Left kidney (tissue), 2 donors: ENCODE data around the gene SPATA24. TPM values are rescaled to one million over a fixed set of nuclear protein-coding genes. Genes with fewer than 3 reads are reported as not detected.
A peak's percentile ranks its signal among the peaks of the same experiment; 100 is the strongest.
"Not testable (repeated sequence)": the region's sequence is repeated elsewhere in the genome, so short reads cannot be mapped to it uniquely, and the experiment has no call there.

ENCODE experiments used
- DNase-seq: peaks from one replicate; pipeline ENCODE4 v3.0.0-alpha.2; 2013
- polyA plus RNA-seq: library from polyadenylated mRNA; unstranded; fragments of 120-200 nt; gene quantifications from one replicate; pipeline ENCODE4 v1.2.1, GENCODE V29; 2013; ENCODE audit not compliant: insufficient read length

The SPATA24 gene
- polyA plus RNA-seq, 1 donor, result 12.7 TPM

DNA sequence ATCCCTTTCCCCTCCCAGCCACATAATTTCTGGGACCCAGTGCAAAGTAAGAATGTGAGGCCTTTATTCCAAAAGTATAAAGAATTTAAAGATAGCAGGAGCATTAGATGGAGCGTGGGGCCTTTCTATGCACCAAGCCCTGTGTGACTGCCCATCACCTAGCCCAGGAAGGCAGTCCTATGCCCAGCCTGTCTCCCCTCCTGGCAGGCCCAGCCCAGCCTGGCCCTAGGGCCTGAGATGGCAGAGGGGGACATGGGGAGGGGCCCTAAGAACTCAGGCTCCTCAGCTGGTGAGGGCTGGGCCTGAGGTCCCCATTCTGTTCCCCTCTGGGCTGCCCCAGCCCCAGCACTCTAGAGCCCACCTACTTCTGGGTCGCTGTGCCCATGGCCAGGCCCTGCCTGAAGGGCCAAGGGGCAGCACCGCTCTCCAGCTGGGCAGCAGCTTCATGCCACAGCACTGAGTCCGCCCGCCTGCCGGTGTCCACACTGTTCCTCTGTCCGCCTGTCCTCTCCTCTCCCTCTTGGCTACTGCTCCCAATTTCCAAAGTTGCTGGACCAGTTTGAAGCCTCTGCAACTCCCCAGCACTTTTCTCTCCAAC is 19.8 kb downstream of the SPATA24 start:
- DNase-seq, result no peak

DNA sequence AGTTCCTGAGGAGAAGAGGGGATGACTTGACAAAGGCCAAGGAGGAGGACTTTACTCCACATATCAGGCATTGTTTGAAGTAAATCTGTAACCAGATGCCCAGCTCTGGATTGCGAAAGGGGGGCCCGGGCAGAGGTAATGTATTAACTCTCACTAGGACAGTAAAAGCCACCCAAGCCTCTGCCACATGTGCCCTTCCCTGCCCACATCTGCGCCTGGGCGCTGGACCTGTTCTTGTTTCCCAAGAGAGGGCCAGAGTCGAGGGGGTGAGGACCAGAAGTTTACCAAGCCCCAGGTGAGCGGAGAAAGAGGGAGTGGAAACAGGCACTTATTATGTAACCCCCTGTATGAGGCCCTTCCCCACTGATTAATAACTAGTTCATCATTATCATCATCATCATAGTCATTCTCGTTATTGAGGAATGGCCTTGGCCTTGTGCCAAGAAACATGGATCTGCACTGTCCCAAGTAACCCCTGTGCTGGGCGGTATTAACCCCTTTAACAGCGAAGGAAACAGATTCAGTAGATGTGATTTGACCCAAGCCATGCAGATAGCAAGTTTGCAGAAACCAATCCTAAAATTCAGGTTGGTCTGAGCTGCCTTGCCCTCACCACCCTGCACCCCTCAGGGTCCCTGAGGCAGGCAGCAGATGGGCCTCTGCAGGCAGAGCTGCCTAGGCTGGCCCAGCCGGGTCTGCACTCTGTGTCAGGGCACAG is 20.5 kb downstream of the SPATA24 start, which contains the start of gene SLC23A1:
SLC23A1 (minus strand) TSS at position 23 of the 718 bp plus-strand sequence. CDS start 44 bp downstream, outside the sequence.
- peak; percentile 35 for DNase-seq

- no peak for DNase-seq
Observed at GRCh38 chr5:139382807-139383206, 21.1 kb downstream of the SPATA24 start.

DNA sequence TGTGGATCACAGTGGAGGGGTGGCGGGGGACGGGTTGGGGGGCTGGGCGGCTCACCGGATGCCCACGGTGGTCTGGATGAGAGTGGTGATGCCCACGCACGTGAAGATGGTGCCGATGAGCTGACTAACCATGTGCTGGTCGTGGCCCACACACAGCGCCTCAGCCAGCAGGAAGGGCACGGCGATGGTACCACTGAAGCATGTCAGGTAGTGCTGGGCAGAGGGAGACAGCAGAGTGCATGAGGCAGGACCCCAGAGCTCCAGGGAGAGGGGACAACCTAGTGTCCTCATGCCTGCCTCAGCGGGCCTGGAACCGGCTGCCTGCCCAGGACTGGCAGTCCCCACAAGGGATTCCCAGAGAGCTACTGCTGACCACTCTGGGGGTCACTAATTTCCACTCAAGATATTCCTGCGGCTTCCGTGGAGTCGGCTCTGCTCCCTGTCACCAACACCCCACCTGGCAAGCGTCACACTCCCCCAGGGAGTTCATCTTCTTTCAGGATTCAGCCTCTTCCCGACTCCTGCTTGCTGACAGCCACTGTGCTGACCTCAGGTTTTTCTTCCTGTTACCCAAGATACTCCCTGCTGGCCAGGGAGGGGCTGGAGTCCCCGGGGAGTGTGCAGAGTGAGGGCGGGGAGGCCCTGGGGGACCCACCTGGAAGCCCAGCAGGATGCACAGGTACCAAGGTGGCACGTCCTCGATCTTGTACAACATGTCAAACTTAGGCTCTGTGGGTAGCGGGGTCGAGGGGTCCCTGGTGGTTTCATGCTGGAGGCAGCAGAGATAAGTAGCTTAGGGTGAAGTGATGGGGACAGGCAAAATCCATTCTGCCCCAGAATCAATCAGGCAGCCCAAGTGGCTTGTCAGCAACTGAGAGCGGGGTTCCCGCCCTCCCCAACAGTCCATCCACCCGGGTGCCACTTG is 21.8 kb downstream of the SPATA24 start:
- no peak for DNase-seq

DNA sequence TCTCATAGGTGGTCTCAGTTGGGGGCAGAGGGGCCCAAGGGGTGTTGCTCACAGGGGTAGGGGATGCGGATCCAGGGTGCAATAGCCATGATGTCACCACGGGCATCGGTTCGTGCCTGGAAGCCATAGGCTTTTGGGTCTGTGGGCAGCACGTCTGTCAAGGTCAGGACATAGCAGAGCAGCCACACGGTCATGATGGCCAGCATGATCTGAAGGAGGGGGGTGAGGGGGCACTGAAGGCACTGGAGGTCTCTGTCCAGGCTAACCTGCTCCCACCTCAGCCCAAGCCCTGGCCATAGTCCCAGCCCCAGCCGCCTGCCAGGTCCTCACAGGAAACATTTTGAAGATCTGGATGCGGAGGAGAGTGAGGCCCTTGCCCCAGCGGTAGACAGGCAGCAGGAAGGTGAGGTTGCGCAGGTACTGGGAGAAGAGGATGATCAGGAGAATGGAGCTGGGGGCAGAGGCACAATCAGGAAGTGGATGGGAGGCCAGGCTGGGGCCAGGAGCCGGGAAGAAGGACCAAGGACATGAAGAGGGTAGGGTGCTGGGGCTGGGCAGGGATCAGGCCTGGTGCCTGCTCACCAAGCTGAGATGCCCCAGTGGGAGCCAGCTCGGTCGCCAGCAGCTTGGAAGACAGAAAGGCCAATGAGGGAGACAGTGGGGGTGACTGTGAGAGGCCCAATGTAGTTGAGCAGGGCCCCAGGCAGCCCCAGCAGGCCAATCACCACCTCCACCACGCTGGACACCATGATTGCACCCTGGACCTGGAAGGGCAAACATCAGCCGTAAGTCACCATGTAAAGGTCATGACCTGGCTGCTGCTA is 24.1 kb downstream of the SPATA24 start:
- no peak for DNase-seq

DNA sequence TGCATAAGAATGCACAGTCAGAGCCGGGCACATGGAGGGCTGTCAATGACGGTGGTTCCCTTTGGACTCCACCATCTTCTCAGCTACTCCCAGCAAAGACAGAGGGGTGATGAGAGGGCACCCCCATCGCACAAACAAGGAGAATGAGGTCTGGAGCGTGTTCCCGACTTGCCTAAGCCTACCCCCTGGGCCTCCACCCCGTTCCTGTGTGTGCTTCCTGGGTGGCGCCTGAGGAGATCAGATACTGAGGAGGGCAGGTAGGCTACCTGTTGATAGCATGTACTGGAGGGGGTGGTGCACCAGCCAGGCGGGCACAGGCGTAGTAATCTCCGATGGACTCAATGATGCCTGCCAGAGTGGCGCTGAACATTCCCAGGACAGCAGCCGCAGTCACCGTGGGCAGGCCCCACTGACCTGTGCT is 24.9 kb downstream of the SPATA24 start:
- no peak for DNase-seq

- no peak for DNase-seq
Observed at GRCh38 chr5:139378101-139378825, 25.6 kb downstream of the SPATA24 start.

DNA sequence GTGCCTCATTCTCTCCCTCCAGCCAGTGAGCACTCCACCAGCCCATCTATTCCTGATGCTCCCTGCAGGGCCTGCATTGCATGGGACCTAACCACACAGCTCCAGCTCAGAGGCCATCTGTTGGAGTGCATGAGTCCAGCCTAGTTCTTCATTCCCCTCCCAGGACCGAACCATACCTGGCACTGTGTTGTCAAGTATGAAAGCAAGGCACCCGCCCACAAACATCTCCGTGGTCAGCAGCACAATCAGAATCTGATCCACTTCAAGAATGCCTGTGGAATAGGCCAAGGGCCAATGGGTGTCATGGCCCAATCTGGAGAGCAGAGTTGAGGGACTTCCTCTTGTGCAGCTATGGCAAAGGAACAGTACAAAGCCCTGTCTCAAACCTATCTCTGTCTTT is 26.7 kb downstream of the SPATA24 start:
- DNase-seq, result no peak

- DNase-seq, result no peak
Observed at GRCh38 chr5:139376364-139376763, 27.5 kb downstream of the SPATA24 start.

GRCh38 chr5:139374909-139375308 is 29.0 kb downstream of the SPATA24 start:
- no peak for DNase-seq

DNA sequence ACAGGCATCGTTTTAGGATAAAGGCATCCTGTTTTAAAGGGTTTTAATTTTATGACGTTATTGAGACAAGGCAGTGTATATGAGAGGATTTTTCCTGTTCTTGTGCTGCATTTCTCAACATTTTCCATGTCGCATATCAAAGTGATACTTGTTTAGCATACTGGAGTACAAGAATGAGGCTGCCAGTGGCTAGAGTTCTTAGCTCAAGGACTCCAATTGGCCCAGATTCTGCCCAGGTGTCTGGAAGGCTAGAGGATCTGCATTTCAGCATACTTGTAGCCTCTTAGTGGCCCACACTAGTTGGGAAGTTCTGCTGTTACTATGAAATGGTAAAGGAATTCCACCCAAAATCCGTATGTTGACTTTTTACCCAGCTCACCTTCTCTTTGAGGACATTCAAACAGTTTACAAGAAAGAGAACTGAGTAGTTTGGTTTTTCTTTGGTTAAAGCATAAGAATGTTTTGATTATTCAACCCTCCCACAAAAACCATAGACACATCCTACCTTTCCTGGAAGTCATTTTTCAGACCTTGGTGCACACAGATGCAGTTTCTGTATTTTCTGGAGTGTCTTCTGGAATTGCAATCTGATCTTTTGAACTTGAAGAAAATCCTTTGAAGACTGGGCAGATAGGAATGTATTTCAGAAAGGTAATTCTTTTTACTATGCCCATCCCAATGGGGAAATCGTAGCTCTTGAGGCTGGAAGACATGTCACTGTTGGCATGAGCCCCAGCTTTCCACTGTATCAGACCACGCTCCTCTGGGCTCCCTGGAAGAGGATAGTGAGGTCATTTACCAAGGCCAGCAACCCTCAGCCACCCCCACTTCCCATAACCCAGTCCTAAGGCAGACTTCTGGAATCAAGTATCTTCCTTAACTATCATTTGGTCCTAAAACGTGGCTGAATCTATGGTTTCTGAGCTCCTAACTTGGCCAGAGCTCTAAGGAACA is 32.1 kb downstream of the SPATA24 start:
- no peak for DNase-seq

DNA sequence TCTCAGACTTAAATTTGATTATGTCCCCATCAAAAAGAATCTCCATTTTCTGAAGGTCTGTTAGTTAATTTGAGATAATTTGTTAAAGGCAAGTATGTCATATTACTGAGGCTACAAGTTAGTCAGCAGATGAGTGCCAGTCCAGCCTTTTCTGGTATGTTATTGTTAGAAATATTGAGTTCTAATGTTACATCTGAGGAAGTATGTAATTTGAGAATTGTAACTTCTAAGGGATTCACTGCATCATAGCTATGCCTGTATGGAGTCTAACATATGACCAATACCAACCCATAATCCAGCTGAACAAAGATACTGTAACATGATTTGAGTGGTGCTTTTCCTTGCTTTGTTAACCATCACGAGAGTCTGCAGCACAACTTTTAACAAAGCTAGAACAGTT is 34.7 kb downstream of the SPATA24 start:
- no peak for DNase-seq

- no peak for DNase-seq
Observed at GRCh38 chr5:139368613-139369012, 35.3 kb downstream of the SPATA24 start.

GRCh38 chr5:139364466-139364865 is 39.4 kb downstream of the SPATA24 start:
- no peak for DNase-seq

GRCh38 chr5:139363937-139364336 is 40.0 kb downstream of the SPATA24 start:
- DNase-seq, result no peak

- no peak for DNase-seq
Observed at GRCh38 chr5:139361835-139362429, 42.0 kb downstream of the SPATA24 start.

DNA sequence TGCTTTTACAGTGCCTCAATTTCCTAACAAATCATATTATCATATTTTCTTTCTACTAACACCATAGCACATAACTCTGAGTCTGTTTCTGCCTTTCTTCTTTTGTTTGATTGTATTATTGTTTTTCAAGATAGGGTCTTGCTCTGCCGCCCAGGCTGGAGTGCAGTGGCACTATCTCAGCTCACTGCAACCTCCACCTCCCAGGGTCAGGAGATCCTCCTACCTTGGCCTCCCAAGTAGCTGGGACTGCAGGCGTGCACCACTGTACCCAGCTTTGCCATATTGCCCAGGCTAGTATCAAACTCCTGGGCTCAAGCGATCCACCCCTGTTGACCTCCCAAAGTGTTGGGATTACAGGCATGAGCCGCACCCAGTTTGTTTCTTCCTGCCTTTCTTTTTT is 43.5 kb downstream of the SPATA24 start:
- DNase-seq, result no peak

GRCh38 chr5:139358064-139358463 is 45.8 kb downstream of the SPATA24 start:
- DNase-seq, result no peak

DNA sequence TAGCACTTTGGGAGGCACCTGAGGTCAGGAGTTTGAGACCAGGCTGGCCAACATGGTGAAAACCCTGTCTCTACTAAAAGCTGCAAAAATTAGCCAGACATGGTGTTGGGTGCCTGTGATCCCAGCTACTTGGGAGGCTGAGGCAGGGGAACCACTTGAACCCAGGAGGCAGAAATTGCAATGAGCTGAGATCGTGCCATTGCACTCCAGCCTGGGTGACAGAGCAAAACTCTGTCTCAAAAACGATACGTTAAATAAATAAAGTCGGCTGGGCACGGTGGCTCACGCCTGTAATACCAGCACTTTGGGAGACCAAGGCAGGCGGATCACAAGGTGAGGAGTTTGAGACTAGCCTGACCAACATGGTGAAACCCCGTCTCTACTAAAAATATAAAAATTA is 48.0 kb downstream of the SPATA24 start:
- not testable (repeated sequence) for DNase-seq

DNA sequence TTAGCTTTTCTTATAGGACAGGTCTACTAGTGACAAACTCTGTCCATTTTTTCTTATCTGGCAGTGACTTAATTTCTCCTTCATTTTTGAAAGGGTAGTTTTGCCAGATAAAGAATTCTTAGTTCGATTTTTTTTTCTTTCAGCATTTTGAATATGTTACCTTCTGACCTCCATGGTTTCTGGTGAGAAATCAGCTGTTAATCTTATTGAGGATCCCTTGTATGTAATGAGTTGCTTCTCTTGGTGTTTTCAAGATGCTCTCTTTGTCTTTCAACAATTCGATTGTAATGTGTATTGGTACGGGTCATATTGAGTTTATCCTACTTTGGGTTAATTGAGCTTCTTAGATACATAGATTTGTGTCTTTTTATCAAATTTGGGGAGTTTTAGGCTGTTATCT is 49.7 kb downstream of the SPATA24 start:
- DNase-seq, result no peak
